ENCODE data around the gene CHRNA7.
"Not testable (repeated sequence)": the region's sequence is repeated elsewhere in the genome, so short reads cannot be mapped to it uniquely, and the experiment has no call there.

CHRNA7 gene

DNA sequence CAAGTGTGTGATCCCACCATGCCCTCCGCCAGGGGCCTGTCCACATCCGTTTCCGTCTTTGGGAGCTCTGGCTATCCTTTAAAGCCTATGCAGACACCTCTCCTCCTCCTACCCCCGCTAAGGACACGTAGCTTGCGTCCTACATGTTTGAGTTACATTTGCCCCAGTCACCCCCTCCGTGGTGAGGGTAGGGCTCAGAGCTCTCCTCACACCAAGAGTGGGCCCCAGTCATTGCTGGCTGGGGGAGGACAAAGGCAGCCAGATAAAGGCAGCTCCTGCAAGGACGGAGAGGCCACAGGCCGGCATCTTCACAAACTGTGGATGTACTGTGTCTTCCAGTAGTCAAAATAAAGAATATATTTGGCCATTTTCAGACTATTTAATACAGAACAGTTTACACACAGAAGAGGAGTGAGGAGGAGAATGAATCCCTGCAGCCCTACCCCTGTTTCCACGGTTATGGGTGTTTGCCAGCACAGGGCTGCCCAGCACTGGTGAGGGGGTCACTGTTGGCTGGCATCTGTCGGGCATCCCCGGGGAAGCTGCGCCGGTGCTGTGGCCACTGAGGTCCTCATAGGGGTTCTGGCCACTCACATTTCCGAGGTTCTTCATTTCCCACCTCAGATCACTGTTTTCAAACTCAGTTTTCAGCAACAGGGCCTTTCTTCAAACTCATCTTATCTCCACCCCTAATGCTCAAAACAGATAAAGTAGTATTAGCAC is 118.7 kb downstream of the CHRNA7 start:
- Histone ChIP-seq H3K27me3 (ENCODE audit: insufficient read depth, low read length, poor library complexity) (peaks cover 4% of the 10 kb centered on the region), H3K9me3 (ENCODE audit: insufficient read depth, low read length, severe bottlenecking) (no peaks in the 10 kb centered on the region), H3K79me2 (ENCODE audit: insufficient read depth, low read length) (no peaks in the 10 kb centered on the region), H3K4me1 (ENCODE audit: insufficient read depth, low read length) (no peaks in the 10 kb centered on the region), H2AFZ (ENCODE audit: low read depth, low read length) (no peak overlapping the region), H3K36me3 (ENCODE audit: insufficient read depth, low read length) (no peaks in the 10 kb centered on the region), H3K9ac (ENCODE audit: low read depth, low read length) (no peak overlapping the region), H3K4me2 (ENCODE audit: insufficient read depth, low read length) (no peak overlapping the region), H3K4me3 (ENCODE audit: low read depth in 1 of 2, low read length in 2 of 2) (no peak overlapping the region), H4K20me1 (ENCODE audit: insufficient read depth, low read length) (no peaks in the 10 kb centered on the region), H3K27ac (ENCODE audit: low read length) (no peak overlapping the region)
- TF ChIP-seq EZH2 (IDR thresholded peaks at IDR 0.05; ENCODE audit: borderline replicate concordance, low read depth, low read length, severe bottlenecking) = no peak
- TF ChIP-seq, protein P1, sequence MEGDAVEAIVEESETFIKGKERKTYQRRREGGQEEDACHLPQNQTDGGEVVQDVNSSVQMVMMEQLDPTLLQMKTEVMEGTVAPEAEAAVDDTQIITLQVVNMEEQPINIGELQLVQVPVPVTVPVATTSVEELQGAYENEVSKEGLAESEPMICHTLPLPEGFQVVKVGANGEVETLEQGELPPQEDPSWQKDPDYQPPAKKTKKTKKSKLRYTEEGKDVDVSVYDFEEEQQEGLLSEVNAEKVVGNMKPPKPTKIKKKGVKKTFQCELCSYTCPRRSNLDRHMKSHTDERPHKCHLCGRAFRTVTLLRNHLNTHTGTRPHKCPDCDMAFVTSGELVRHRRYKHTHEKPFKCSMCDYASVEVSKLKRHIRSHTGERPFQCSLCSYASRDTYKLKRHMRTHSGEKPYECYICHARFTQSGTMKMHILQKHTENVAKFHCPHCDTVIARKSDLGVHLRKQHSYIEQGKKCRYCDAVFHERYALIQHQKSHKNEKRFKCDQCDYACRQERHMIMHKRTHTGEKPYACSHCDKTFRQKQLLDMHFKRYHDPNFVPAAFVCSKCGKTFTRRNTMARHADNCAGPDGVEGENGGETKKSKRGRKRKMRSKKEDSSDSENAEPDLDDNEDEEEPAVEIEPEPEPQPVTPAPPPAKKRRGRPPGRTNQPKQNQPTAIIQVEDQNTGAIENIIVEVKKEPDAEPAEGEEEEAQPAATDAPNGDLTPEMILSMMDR (IDR thresholded peaks at IDR 0.05; ENCODE audit: borderline replicate concordance, extremely low read depth, low read length, poor library complexity, severe bottlenecking) = no peak
- DNase-seq (no peak), ATAC-seq (ENCODE audit: insufficient read depth, low read depth) (no peak)

DNA sequence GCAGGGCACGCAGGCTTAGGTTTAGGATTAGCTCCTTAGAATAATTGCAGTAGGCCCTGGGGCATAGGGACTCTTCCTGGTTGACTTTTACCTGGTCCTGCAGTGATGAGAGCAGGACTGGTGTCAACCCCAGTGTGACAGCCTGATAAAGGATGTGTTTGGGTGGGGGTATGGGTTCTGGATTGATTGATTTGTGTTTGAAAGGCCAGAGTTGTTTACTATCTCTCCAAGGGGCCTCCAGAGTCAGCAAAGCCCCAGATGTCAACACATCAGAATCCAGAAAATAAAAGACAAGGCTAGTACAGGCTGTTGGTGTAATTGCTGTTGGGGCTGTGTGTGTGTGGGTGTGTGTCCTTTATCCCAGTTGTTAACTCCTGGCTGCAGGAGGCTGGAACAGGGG is 122.3 kb downstream of the CHRNA7 start:
- Histone ChIP-seq H3K9ac (ENCODE audit: low read depth, low read length) (no peak overlapping the region), H3K4me3 (ENCODE audit: low read depth in 1 of 2, low read length in 2 of 2) (no peak overlapping the region), H3K9me3 (ENCODE audit: insufficient read depth, low read length, severe bottlenecking) (no peaks in the 10 kb centered on the region), H3K4me2 (ENCODE audit: insufficient read depth, low read length) (no peak overlapping the region), H3K27me3 (ENCODE audit: insufficient read depth, low read length, poor library complexity) (peaks cover 4% of the 10 kb centered on the region), H2AFZ (ENCODE audit: low read depth, low read length) (no peak overlapping the region), H3K27ac (ENCODE audit: low read length) (no peak overlapping the region), H4K20me1 (ENCODE audit: insufficient read depth, low read length) (no peaks in the 10 kb centered on the region), H3K4me1 (ENCODE audit: insufficient read depth, low read length) (no peaks in the 10 kb centered on the region), H3K79me2 (ENCODE audit: insufficient read depth, low read length) (no peaks in the 10 kb centered on the region), H3K36me3 (ENCODE audit: insufficient read depth, low read length) (no peaks in the 10 kb centered on the region)
- no peak for ATAC-seq (ENCODE audit: insufficient read depth, low read depth)
- TF ChIP-seq EZH2 (IDR thresholded peaks at IDR 0.05; ENCODE audit: borderline replicate concordance, low read depth, low read length, severe bottlenecking) = no peak
- no peak for DNase-seq

DNA sequence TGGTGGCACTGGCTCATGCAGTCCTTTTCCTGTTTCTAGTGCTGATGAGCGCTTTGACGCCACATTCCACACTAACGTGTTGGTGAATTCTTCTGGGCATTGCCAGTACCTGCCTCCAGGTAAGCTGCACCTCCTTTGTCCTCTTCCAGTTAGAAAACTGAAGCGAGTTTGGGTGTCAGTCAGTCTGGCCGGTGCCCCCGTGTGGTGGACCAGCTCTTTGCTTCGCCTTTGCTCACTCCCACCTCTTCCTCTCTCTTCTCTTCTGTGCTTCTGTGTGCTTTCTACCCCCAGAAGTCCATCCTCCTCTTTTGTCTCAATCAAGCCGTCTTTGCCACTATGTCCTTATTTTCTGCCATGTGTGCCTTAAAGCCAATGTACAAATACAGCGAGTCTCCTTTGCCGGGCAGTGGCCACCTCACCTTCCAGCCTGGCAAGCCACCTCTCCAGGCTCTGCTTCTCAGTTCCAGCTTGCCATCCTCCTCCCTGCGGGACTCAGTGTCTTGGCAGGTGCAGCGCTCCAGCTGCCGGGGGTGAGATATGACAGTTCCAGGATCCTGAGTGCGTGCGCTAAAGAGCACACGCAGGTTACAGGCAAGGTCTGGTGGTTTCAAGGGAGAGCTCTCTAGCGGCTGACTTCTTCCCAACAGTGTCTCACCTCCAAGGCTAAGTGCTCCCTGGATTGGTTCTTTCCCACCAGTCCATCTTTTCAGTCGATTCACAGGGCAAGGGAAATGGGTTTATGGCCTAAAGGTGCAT is 123.7 kb downstream of the CHRNA7 start:
- not testable (repeated sequence) for H3K4me3 ChIP-seq (ENCODE audit: low read depth in 1 of 2, low read length in 2 of 2); H3K9me3 ChIP-seq (ENCODE audit: insufficient read depth, low read length, severe bottlenecking); H4K20me1 ChIP-seq (ENCODE audit: insufficient read depth, low read length); H3K27me3 ChIP-seq (ENCODE audit: insufficient read depth, low read length, poor library complexity); H3K36me3 ChIP-seq (ENCODE audit: insufficient read depth, low read length); H2AFZ ChIP-seq (ENCODE audit: low read depth, low read length); DNase-seq; H3K4me1 ChIP-seq (ENCODE audit: insufficient read depth, low read length); H3K79me2 ChIP-seq (ENCODE audit: insufficient read depth, low read length); H3K4me2 ChIP-seq (ENCODE audit: insufficient read depth, low read length); H3K27ac ChIP-seq (ENCODE audit: low read length); ATAC-seq (ENCODE audit: insufficient read depth, low read depth); H3K9ac ChIP-seq (ENCODE audit: low read depth, low read length)

DNA sequence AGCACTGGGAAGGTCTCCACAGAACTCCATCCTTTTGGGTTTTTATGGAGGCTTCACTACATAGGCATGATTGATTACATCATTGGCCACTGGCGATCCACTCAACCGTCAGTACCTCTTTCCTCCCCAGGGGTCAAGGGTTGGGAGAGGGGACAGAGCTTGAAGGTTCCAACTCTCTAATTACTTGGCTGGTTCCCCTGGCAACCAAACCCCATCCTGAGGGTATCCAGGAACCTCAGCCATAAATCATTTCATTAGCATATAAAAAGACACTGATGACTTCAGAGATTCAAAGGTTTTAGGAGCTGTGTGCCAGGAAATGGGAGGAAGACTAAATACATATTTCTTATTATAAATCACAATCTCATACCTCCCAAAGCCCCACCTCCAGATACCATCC is 131.8 kb downstream of the CHRNA7 start:
- H3K27me3 ChIP-seq (ENCODE audit: insufficient read depth, low read length, poor library complexity); ATAC-seq (ENCODE audit: insufficient read depth, low read depth); H3K9me3 ChIP-seq (ENCODE audit: insufficient read depth, low read length, severe bottlenecking); H3K4me2 ChIP-seq (ENCODE audit: insufficient read depth, low read length); H3K79me2 ChIP-seq (ENCODE audit: insufficient read depth, low read length); H3K9ac ChIP-seq (ENCODE audit: low read depth, low read length); DNase-seq; H3K36me3 ChIP-seq (ENCODE audit: insufficient read depth, low read length); H4K20me1 ChIP-seq (ENCODE audit: insufficient read depth, low read length); H3K27ac ChIP-seq (ENCODE audit: low read length); H2AFZ ChIP-seq (ENCODE audit: low read depth, low read length); H3K4me1 ChIP-seq (ENCODE audit: insufficient read depth, low read length); H3K4me3 ChIP-seq (ENCODE audit: low read depth in 1 of 2, low read length in 2 of 2): not testable (repeated sequence)

GRCh38 chr15:32164065-32164464 is 133.8 kb downstream of the CHRNA7 start:
- H3K36me3 ChIP-seq (ENCODE audit: insufficient read depth, low read length); DNase-seq; ATAC-seq (ENCODE audit: insufficient read depth, low read depth); H3K4me1 ChIP-seq (ENCODE audit: insufficient read depth, low read length); H3K27me3 ChIP-seq (ENCODE audit: insufficient read depth, low read length, poor library complexity); H2AFZ ChIP-seq (ENCODE audit: low read depth, low read length); H3K4me3 ChIP-seq (ENCODE audit: low read depth in 1 of 2, low read length in 2 of 2); H4K20me1 ChIP-seq (ENCODE audit: insufficient read depth, low read length); H3K9ac ChIP-seq (ENCODE audit: low read depth, low read length); H3K79me2 ChIP-seq (ENCODE audit: insufficient read depth, low read length); H3K27ac ChIP-seq (ENCODE audit: low read length); H3K4me2 ChIP-seq (ENCODE audit: insufficient read depth, low read length); H3K9me3 ChIP-seq (ENCODE audit: insufficient read depth, low read length, severe bottlenecking): not testable (repeated sequence)

- DNase-seq; H3K9ac ChIP-seq (ENCODE audit: low read depth, low read length); H3K79me2 ChIP-seq (ENCODE audit: insufficient read depth, low read length); H3K4me2 ChIP-seq (ENCODE audit: insufficient read depth, low read length); H3K4me1 ChIP-seq (ENCODE audit: insufficient read depth, low read length); H4K20me1 ChIP-seq (ENCODE audit: insufficient read depth, low read length); H2AFZ ChIP-seq (ENCODE audit: low read depth, low read length); H3K4me3 ChIP-seq (ENCODE audit: low read depth in 1 of 2, low read length in 2 of 2); ATAC-seq (ENCODE audit: insufficient read depth, low read depth); H3K36me3 ChIP-seq (ENCODE audit: insufficient read depth, low read length); H3K9me3 ChIP-seq (ENCODE audit: insufficient read depth, low read length, severe bottlenecking); H3K27ac ChIP-seq (ENCODE audit: low read length); H3K27me3 ChIP-seq (ENCODE audit: insufficient read depth, low read length, poor library complexity): not testable (repeated sequence)
Measured at GRCh38 chr15:32164747-32165146, 134.4 kb downstream of the CHRNA7 start.

DNA sequence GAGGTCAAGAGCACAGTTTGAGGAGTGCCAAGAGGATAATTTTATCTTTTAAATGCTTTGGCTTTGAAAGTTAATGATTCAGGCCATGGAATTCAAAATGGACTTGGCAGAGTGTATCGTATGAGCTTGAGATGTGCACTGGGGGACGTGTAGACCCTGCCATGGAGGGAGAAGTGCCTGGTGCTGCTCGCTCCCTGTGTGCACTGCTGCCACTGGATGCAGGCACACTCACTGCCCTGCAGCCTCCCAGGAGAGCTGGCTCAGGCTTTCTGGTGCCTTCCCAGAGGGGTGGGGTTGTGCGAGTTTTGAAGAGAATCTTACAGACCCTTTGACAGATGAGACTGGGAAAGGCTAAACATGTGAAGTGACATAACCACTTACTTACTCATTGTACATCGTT is 135.5 kb downstream of the CHRNA7 start:
- H4K20me1 ChIP-seq (ENCODE audit: insufficient read depth, low read length); H3K4me3 ChIP-seq (ENCODE audit: low read depth in 1 of 2, low read length in 2 of 2); H3K4me2 ChIP-seq (ENCODE audit: insufficient read depth, low read length); H3K79me2 ChIP-seq (ENCODE audit: insufficient read depth, low read length); H3K9ac ChIP-seq (ENCODE audit: low read depth, low read length); H3K27me3 ChIP-seq (ENCODE audit: insufficient read depth, low read length, poor library complexity); H3K9me3 ChIP-seq (ENCODE audit: insufficient read depth, low read length, severe bottlenecking); DNase-seq; ATAC-seq (ENCODE audit: insufficient read depth, low read depth); H3K27ac ChIP-seq (ENCODE audit: low read length); H3K4me1 ChIP-seq (ENCODE audit: insufficient read depth, low read length); H2AFZ ChIP-seq (ENCODE audit: low read depth, low read length); H3K36me3 ChIP-seq (ENCODE audit: insufficient read depth, low read length): not testable (repeated sequence)
